Activated T-cell treated with anti-CD3 and anti-CD28 coated beads for 24 hours (primary cell): ENCODE results near the gene PROP1.
"Not testable (repeated sequence)": the region's sequence is repeated elsewhere in the genome, so short reads cannot be mapped to it uniquely, and the experiment has no call there.

ENCODE experiments used
- DNase-seq: peaks from one replicate; pipeline ENCODE4 v3.0.0-alpha.2; 2020; ENCODE audit warnings: low read depth

The PROP1 gene

DNA sequence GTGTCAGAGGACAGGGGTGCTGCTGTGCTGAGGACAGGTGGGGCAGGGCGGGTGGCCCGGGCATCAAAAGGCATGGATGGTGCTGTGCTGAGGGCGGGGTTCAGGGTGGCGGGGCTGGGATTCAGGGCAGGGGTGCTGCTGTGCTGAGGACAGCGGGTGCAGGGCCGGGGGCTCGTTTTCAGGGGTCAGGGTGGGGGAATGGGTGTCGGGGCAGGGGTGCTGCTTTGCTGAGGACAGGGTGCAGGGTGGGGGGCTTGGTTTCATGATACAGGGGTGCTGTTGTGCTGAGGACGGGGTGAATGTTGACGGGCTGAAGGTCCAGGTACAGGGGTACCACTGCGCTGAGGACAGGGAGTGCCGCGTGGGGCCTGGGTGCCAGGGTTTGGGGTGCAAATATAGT lies 50.9 kb downstream of the PROP1 start:
- DNase-seq: not testable (repeated sequence)

DNA sequence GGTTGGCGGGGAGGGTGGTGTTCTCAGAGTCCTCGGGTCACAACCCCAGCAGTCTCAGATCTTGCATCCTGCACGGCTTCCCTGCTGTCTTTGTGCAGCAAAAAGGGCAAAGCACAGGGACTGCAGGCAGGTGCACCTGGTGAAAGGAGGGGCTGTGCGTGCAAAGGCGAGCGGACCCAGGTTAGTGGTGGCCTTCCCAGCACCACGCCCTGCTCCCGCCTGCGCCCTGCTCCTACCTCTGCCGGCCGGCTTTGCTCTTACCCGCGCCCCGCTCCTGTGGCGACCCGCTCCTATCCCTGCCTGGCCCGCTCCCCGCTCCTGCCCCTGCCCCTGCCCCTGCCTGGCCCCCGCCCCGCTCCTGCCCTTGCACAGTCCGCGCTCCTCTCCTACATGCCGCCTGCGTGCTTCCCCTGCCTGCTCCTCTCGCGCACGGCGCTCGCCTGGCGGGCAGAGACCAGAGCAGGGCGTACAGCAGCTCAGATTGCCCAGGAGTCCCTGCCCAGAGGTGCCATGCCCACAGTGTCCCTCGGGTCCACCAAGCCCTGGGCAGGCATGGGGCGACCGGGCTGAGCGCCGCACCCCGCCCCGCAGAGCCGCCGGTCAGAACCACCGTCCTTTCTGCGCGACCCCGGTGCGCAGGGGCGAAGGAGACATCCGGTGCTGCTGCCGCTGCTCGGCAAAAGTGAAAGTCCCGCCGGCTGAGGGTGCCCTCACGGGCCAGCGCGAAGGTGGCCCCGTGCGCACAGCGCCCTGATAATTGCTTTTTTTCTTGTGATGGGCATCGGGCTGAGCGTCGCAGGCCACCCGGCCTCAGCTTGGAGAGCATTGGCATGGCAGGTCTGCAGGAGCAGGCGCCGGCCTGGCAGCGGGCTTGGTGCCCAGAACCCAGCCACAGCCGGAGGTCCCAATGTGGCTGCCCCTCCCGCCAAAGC lies 52.0 kb downstream of the PROP1 start:
- DNase-seq: peak; percentile 17

- DNase-seq: not testable (repeated sequence)
Measured at GRCh38 chr5:177942896-177943295, 53.1 kb downstream of the PROP1 start.
